HG03095 (cell line): ENCODE results near the gene RPH3AL.
"Not testable (repeated sequence)": the region's sequence is repeated elsewhere in the genome, so short reads cannot be mapped to it uniquely, and the experiment has no call there.

ENCODE experiments used
- ATAC-seq: cut with Tn5 transposase; IDR thresholded peaks from one replicate; pipeline ENCODE4 v1.9.1; 2021; ENCODE audit warnings: moderate library complexity; ENCODE audit not compliant: unreplicated experiment

The RPH3AL gene

DNA sequence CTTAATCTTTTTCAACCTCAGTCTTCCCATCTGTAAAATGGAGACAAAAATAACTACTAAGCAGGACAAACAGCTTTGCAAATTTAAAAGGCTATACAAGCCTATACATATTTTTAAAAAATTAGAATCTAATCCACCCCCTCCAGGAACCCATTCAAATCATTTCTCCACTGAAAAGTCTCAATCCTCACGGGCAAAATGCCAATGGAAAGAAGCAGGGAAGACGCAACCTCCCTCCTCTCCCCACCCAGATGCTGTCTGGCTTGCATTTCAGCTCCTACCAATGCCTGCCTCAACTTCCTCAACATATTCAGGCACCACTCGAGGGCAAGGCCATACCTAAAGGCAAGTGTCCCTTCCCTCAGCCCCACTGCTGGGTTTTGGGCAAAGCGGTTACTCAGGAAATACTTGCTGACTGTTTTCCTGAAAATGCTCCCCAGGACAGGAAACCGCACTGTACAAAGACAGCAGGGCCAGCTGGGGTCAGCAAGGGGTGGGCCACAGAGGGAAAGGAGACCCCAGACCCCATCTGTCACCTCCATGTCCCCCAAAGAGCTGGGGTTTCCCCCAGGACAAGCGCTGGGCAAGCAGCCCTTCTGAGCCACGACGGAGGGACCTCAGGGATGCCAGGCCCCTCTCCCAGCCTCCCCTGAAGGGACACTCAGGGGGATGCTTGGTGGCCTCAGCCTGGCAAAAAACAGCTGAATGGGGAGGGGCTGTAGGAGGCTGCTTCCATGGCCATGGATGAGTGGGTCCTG lies 123.5 kb downstream of the RPH3AL start:
- no peak for ATAC-seq

DNA sequence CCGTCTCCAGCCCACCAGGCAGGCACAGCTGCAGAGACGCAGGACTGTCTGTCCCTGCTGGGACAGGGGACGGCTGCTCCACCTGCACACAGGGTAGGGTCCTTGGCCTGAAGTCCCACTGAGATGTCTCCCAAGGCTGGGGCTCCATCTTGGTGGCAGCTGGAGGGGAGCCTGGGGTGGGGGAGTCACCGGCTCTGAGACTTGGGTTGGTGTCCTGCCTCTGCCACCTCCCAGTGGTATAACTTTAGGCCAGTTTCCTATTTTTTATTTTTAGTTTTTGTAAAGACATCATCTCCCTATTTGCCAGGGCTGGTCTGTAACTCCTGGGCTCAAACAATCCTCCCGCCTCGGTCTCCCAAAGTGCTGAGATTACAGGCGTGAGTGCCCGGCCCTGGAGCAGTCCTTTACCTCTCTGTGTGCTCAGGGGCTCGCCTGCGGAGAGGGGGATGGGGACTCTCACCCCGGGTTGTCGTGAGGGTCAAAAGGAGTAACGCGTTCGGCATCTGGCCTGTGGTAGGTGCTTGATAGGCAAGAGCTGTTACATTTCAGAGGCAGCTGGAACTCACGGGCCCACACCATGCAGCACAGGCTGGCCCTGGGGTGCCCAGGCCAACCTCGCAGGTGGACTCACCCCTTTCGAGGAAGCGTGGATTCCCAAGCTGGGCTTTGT lies 124.5 kb downstream of the RPH3AL start:
- no peak for ATAC-seq

GRCh38 chr17:227078-227945 lies 125.3 kb downstream of the RPH3AL start:
- no peak for ATAC-seq

DNA sequence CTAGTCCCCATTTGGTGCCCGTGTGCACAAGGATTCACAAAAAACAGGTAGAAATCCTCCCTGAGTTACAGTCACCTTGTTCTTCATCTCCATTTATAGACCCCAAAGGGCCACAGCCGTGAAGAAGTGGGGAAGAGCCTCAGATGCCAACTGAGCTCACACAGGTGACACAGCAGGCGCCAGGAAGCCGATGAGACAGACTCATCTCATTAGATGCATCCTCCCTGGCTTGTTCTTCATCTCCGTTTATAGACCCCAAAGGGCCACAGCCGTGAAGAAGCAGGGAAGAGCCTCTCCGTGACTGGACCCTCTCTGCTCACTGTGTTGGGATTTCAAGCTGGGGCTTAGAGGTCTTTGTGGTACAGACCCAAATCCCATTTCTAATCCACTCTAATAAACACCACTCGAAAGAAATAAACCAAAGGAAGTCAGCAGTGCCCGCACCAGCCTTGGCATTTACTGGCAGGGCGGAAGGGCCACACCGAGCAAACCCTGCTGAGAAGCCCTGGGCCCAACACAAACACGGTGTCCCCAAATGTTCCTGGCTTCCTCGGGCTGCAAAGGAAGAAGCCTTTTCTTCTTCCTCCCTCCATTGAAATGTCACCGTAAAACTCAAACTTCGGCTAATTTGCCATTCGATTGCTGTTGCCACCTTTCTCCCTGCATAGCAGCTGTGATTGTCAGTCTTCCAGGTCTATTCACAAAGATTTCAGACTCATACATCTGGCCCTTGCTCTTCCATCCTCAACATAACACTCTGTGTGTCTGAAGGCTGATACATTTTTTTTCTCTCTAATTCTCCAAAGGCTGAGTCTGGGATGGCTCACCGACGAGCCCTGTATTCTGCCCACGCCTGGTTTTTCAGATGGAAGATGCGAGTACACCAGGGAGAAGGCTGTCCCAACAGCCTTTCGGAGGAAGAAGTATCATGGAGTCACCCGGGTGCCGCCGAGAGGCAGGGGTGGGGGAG lies 126.2 kb downstream of the RPH3AL start:
- no peak for ATAC-seq

DNA sequence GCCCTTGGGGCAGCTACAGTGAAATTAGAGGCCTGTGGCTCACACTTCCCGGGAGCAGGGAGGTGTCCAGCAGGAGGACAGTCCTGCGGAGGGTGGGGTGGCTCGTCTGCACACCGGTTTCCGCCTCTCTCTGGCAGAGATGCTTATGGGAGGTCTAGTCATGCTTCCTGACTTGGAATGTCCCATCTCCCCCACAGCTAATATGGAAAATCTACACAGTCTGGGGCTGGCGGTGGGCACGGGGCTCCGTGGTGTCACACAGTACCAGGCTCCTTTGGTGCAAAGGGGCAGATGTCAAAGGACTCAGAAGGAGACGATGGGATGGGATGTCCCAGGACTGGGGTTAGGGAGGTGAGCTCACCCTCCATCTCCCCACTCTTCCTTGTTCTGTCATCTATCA lies 127.1 kb downstream of the RPH3AL start:
- ATAC-seq, result no peak

DNA sequence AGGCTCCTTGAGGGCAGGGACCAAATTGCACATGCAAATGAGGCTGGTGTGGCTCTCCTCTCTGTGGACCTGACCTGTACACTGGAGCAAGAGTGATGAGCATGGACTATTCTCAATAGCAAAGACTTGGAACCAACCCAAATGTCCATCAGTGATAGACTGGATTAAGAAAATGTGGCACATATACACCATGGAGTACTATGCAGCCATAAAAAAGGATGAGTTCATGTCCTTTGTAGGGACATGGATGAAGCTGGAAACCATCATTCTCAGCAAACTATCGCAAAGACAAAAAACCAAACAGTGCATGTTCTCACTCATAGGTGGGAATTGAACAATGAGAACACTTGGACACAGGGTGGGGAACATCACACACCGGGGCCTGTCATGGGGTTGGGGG lies 128.0 kb downstream of the RPH3AL start:
- not testable (repeated sequence) for ATAC-seq

- ATAC-seq, result no peak
Measured at GRCh38 chr17:223723-224471, 128.7 kb downstream of the RPH3AL start.

GRCh38 chr17:222172-222571 lies 130.4 kb downstream of the RPH3AL start:
- ATAC-seq, result no peak

DNA sequence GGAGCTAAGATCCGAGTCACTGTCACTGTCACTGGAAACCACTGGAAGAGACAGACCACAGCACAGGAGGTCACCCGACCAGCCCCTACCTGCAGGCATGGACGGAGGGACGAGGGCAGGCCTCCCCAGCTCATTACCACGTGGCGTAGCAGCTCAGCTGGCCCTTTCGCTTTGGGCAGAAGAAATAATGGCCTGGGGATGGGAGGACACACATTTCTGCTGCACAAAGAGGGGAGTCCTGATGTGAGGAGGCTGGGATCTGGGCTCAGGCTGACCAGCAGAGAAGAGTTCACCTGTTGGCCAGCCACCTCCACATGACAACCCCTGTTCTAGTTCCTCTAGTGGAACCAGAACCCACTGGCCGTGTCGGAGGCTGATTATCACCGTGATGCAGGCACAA lies 132.9 kb downstream of the RPH3AL start:
- no peak for ATAC-seq

DNA sequence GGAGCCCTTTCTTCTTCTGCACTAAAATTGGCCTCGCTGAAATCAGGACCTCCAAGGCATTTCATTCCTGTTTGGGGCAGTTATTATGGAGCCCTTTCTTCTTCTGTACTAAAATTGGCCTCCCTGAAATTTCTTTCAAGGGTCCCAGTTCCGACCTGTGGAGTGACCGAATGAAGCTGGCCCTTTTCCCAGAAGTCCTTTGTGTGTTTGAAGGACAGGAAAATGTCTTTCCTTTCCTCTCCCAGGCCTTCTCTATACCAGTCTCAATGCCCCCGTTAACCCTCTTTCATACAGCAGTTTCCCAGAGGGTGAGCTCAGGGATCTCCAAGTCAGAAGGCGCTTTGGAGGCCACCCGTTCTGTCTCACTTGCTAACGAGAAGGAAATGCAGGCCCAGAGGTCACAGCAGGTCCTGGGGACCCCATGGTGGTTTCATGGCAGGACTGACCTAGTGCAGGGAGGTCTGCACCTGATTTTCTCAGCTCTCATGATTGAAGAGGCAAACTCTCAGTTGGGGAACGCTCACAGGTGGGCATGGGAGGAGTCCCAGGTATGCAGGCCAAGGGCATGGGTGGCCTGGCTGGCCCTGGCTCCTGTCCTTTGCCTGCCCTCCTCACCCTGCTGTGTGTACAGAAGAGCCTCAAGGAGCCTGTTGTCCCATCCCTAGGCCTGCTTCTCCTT lies 134.0 kb downstream of the RPH3AL start:
- ATAC-seq, result no peak

GRCh38 chr17:216625-217024 lies 136.0 kb downstream of the RPH3AL start:
- no peak for ATAC-seq

DNA sequence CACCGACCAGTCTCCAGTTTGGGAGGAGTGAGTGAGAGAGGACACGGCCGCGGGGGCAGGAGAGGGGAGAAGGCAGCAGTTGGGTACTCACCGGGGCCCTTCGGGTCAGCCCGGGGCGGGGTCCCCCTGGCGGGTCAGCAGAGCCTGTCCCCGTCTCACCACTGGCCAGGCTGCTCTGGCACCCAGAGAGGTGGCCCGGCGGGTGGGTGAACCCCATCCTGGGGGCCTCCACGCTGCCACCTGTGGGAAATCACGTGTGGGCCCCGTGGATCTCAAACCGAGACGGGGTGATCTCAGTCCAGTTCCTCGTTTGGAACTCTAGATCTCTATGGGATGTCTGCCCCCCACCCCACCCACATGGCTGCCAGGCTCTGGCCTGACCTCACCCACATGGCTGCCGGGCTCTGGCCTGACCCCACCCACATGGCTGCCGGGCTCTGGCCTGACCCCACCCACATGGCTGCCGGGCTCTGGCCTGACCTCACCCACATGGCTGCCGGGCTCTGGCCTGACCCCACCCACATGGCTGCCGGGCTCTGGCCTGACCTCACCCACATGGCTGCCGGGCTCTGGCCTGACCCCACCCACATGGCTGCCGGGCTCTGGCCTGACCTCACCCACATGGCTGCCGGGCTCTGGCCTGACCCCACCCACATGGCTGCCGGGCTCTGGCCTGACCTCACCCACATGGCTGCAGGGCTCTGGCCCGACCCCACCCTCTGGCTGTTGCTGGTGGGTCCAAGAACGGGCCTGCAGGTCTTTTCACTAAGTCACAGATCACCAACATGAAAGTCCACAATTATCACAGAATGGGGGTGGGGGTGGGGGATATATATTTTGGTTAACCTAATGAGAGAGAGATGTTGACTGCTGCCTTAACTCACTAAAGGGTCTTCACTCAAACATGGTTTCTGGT lies 136.8 kb downstream of the RPH3AL start:
- ATAC-seq, result not testable (repeated sequence)

GRCh38 chr17:214881-215331 lies 137.7 kb downstream of the RPH3AL start:
- ATAC-seq, result no peak

- ATAC-seq, result no peak
Measured at GRCh38 chr17:213286-214105, 139.1 kb downstream of the RPH3AL start.

DNA sequence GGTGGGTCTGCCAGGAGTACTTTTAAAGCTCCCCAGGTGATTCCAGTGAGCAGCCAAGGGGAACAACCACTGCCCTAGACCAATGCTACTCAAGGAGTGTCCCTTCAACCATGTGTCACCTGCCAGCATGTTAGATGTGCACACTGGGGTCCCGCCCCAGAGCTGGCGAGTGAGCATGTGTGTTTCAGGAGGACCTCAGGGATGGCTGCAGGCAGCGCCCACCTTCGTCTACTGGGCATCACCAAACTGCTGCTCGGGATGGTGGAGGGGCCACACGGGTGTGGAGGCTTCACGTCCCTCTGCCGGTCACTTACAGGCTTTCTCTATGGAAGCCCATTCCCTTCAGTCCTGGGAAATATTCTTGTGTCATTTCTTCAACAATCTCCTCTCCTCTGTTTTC lies 142.2 kb downstream of the RPH3AL start:
- ATAC-seq, result no peak

DNA sequence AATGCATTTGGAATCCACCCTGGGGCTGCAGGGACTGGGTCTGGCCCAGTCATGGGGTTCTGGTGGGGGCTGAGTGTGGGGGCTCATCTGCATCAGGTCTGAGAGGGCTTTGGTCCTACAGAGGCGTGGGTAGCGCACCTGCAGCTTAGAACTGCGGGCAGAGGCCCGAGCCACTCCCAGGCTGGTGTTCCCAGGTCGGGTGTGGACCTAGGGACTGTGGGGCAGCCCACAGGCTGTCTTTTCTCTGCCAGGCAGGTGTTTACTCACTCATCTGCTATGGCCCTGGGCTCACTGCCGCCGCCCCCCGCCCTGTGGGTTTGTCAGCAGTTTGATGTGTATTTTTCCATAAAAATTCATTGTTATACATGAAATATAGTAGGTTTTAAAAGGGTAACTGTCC lies 144.2 kb downstream of the RPH3AL start:
- ATAC-seq, result no peak

DNA sequence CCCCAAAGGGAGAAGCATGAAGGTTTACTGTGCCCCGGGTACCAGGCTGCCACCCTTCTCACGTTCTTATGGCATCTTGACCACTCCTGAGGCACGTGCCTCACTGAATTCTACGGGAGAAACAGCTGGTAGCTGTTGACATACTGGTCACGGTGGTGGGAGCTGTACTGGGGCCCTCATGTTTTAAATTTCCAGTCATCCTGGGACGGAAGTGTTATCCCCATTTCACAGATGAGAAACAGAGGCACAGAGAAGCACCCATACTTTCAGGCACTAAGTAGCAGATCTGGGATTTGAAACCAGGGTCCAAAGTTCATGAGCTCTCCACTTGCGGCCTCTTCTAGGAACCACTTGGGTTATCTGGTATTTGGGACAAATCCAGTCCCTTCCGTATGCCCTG lies 144.8 kb downstream of the RPH3AL start:
- ATAC-seq, result no peak
